Measurements from ENCODE around the gene BEST1. TPM values are rescaled to one million over a fixed set of nuclear protein-coding genes. Genes with fewer than 3 reads are reported as not detected.
A peak's percentile ranks its signal among the peaks of the same experiment; 100 is the strongest.

BEST1 gene
- total RNA-seq, 5 donors from 2014 or later (not counting 1 experiment from before 2014, with no cell fraction given), result 0.07 to 0.23 (median 0.13) TPM; not detected in 2

DNA sequence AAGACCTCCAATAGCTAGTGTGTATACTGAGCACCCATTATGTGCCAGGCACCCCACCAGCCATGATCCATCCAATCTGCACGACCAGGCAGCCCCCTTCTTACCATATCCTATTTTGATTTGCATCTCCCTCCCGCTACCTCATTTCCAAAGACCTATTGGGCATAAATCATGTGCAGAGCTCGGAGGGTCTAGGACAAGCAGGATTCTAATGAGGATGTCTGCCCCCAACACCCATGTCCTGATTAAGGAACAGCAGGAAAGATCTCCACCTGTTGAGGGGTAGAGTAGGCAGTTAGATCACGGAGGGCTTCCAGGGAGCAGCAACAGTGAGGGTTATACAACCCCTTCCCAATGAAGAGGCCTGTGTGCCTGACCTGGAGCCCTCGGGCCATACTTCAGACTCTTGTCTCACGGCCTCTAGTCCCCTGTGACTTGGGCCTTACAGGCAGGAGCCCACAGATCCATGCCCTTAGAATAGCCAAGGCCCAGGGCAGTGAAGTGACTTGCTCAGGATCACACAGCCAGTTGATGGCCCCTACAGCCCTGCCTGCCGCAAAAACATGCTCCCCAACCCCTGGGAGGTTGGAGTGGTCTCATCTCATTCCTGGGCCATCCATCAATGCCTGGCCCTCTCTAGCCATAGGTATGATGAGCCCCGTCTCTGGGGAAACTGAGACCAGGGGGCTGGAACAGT, 36.3 kb upstream of the BEST1 start:
- peaks cover 43 to 56% of the 10 kb centered on the region in 2 donors for H3K27me3 Mint-ChIP-seq
- 74% methylated on average over 3 of the region's 8 CpGs for WGBS (ENCODE audit: insufficient coverage)
- no peak overlapping the region for H3K4me3 ChIP-seq (ENCODE audit: control insufficient read depth in 1 of 2, extremely low read depth in 1 of 2, low read length in 1 of 2)
- CTCF ChIA-PET, result no interaction called here
- H3K36me3 ChIP-seq (ENCODE audit: control insufficient read depth in 2 of 2, extremely low read depth in 1 of 2, insufficient read depth in 1 of 2, low read length in 1 of 2), result no peaks in the 10 kb centered on the region
- H3K27me3 ChIP-seq (replicated peaks in 1 of 2; ENCODE audit: control insufficient read depth in 2 of 2, extremely low read depth in 1 of 2, insufficient read depth in 2 of 2, low read length in 1 of 2), result peaks cover 0 to 61% of the 10 kb centered on the region in 2 experiments
- no peak for DNase-seq
- no peaks in the 10 kb centered on the region for H3K9me3 Mint-ChIP-seq
- H3K27ac Mint-ChIP-seq, result no peak overlapping the region
- H3K9me3 ChIP-seq, result no peaks in the 10 kb centered on the region
- POLR2A ChIA-PET, result no interaction called here
- no peak overlapping the region for H3K4me3 Mint-ChIP-seq
- H3K4me1 Mint-ChIP-seq, result peaks cover 7 to 11% (median 9%) of the 10 kb centered on the region in 3 donors
- H3K36me3 Mint-ChIP-seq, result no peaks in the 10 kb centered on the region
- H3K4me1 ChIP-seq (ENCODE audit: control insufficient read depth in 1 of 2, extremely low read depth in 1 of 2, insufficient read depth in 2 of 2, low read length in 2 of 2), result peaks cover 0 to 8% of the 10 kb centered on the region in 2 experiments
- no peak for ATAC-seq (replicated peaks in 1 of 4)
- H3K27ac ChIP-seq (ENCODE audit: low read length), result no peak overlapping the region

DNA sequence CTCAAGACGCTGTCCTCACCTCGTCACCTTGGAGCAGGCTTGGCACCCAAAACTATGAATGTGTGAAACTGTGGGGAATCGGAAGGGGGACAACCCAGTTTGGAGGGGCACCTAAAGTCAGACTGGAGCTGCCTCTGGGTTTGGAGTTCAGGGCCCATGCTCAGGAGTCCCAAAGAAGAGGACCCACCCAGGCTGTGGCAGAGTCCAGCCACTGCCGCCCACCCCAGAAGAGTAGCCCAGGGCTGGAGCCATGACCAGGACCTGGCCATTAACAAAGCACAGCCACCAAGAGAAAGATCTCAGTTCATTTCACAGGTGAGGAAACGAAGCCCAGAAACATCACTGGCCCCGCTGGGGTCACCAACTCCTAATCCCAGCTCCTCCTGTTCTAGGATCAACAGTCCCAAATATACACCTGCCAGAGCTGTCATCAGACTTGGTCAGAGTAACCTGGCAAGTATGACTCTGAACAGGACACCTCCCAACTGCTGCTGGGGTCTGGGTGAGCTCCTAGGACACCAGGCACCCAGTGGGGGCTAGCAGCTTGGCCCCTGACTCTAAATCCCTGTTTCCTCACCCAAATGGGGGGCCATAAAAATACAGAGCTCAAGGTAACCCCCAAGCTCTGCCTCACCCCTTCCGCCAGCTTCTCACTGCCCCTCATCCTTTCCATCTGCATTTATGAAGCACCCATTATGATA, 35.5 kb upstream of the BEST1 start:
- Histone ChIP-seq H3K36me3 (ENCODE audit: control insufficient read depth in 2 of 2, extremely low read depth in 1 of 2, insufficient read depth in 1 of 2, low read length in 1 of 2) (no peaks in the 10 kb centered on the region), H3K9me3 (no peaks in the 10 kb centered on the region), H3K4me3 (ENCODE audit: control insufficient read depth in 1 of 2, extremely low read depth in 1 of 2, low read length in 1 of 2) (no peak overlapping the region), H3K4me1 (ENCODE audit: control insufficient read depth in 1 of 2, extremely low read depth in 1 of 2, insufficient read depth in 2 of 2, low read length in 2 of 2) (peaks cover 0 to 8% of the 10 kb centered on the region in 2 experiments), H3K27me3 (replicated peaks in 1 of 2; ENCODE audit: control insufficient read depth in 2 of 2, extremely low read depth in 1 of 2, insufficient read depth in 2 of 2, low read length in 1 of 2) (peaks cover 0 to 64% of the 10 kb centered on the region in 2 experiments), H3K27ac (ENCODE audit: low read length) (no peak overlapping the region)
- H3K27ac Mint-ChIP-seq, result no peak overlapping the region
- ChIA-PET POLR2A (interaction anchor here in 1 of 2 donors (0.6 kb wide), 1 partner anchor 8 kb away, joined by 5 read pairs; no protein-coding TSS in a partner anchor), CTCF (interaction anchor here (0.5 to 0.6 kb wide), 2 partner anchors 34 to 55 kb away, joined by 3 to 4 read pairs; no protein-coding TSS in a partner anchor)
- H3K4me3 Mint-ChIP-seq, result no peak overlapping the region
- DNase-seq (no peak), ATAC-seq (replicated peaks in 1 of 4) (no peak)
- no peaks in the 10 kb centered on the region for H3K9me3 Mint-ChIP-seq
- H3K27me3 Mint-ChIP-seq, result peaks cover 49 to 62% of the 10 kb centered on the region in 2 donors
- WGBS (ENCODE audit: insufficient coverage), result 76% methylated on average over 5 of the region's 7 CpGs
- H3K4me1 Mint-ChIP-seq, result peaks cover 7 to 11% (median 9%) of the 10 kb centered on the region in 3 donors
- no peaks in the 10 kb centered on the region for H3K36me3 Mint-ChIP-seq

DNA sequence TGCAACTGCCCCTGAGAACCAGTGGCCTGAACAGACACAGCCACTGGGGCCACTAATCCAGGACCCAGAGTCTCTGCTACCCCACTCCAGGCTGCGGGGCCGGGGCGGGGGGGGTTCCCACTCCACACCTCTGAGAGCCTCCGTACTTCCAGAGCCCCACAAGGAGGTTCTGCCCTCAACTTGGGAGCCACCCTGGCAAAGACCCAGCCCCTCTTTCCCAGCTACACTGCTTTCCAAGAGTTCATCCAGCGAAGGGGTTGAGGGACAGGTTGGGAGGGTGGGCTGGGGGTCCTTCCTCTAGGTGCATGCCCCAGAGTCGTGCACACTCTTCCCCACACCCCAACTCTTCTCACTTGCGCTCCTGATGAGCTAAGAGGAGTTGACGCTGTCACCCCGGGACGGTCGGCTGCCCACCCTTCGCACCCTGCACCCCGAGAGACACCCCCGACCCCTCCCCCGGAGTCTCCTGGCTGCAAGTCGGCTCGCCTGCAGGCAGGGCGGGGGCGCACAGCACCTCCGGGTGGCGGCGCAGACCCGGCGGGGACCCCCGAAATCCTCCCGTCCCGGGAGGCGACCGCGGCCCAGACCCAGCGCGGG, 33.3 kb upstream of the BEST1 start:
- H3K36me3 ChIP-seq (ENCODE audit: control insufficient read depth in 2 of 2, extremely low read depth in 1 of 2, insufficient read depth in 1 of 2, low read length in 1 of 2), result no peaks in the 10 kb centered on the region
- H3K4me1 ChIP-seq (ENCODE audit: control insufficient read depth in 1 of 2, extremely low read depth in 1 of 2, insufficient read depth in 2 of 2, low read length in 2 of 2), result peaks cover 0 to 8% of the 10 kb centered on the region in 2 experiments
- peak overlapping the region; percentile 49 to 60 (median 58) for H3K4me3 Mint-ChIP-seq
- H3K27ac Mint-ChIP-seq, result no peak overlapping the region
- no peaks in the 10 kb centered on the region for H3K36me3 Mint-ChIP-seq
- H3K27me3 Mint-ChIP-seq, result peaks cover 62 to 74% of the 10 kb centered on the region in 2 donors
- no peak overlapping the region for H3K27ac ChIP-seq (ENCODE audit: low read length)
- peaks cover 0 to 75% of the 10 kb centered on the region in 2 experiments for H3K27me3 ChIP-seq (replicated peaks in 1 of 2; ENCODE audit: control insufficient read depth in 2 of 2, extremely low read depth in 1 of 2, insufficient read depth in 2 of 2, low read length in 1 of 2)
- peaks cover 7 to 11% (median 9%) of the 10 kb centered on the region in 3 donors for H3K4me1 Mint-ChIP-seq
- ATAC-seq (replicated peaks in 1 of 4), result peak in 2 of 4 experiments; percentile 14 to 24
- POLR2A ChIA-PET, result interaction anchor here in 1 of 2 donors (0.5 to 0.6 kb wide), 3 partner anchors 11 to 198 kb away, joined by 3 to 7 read pairs (median 6); no protein-coding TSS in a partner anchor
- CTCF ChIA-PET, result no interaction called here
- H3K9me3 ChIP-seq, result no peaks in the 10 kb centered on the region
- H3K9me3 Mint-ChIP-seq, result no peaks in the 10 kb centered on the region
- no peak for DNase-seq
- WGBS (ENCODE audit: insufficient coverage), result 3% methylated on average over 26 of the region's 32 CpGs
- H3K4me3 ChIP-seq (ENCODE audit: control insufficient read depth in 1 of 2, extremely low read depth in 1 of 2, low read length in 1 of 2), result no peak overlapping the region

DNA sequence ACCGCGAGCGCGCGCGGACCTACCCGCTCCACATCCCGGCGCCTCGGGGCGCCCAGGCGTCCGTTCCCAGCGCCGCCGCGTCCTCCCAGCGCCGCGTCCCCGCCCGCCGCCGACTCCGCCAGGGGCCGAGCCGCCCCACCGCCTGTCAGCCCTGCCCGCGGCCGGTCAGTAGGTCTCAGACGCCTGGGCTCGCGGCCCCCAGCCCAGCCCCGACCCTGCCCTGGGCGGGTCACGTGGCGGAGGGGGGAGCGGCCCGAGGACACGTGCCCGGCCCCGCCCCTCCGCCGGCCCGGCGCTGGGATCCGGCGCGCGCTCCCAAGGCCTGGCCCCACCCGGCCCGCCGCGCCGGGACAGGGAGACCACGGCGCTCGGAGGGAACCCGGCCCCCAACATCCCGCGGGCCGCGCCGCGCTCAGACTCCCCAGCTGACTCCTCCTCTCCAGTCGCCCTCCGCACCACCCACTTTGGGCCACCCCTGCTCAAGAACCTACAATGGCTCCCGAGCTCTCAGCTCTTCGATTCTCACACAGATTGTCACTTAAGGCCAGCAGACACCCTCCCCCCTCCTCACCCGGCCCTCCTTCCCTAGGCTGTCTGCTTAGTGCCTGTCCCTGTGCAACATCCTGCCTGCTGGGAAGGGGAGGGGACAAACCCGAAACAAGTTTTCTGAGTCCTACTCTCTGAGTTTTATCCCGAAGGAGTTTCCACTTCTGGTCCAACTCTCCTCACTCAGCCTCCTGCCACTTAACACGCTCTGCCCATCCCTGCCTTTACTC, 32.6 kb upstream of the BEST1 start, which contains the start of gene RAB3IL1:
Gene RAB3IL1 (minus strand): TSS at position 233 of the 776 bp plus-strand sequence. CDS start 199 bp downstream, at position 34.
- Mint-ChIP-seq H3K9me3 (no peaks in the 10 kb centered on the region), H3K36me3 (no peaks in the 10 kb centered on the region), H3K27me3 (peaks cover 62 to 73% of the 10 kb centered on the region in 2 donors), H3K4me1 (peaks cover 7 to 11% (median 9%) of the 10 kb centered on the region in 3 donors), H3K4me3 (peak within 1 kb of the TSS; percentile 68 to 77 (median 70)), H3K27ac (peak within 1 kb of the TSS in 1 of 2 donors; percentile 83)
- WGBS (ENCODE audit: insufficient coverage), result 5% methylated on average over 71 of the region's 74 CpGs
- DNase-seq (peak in 1 of 35 experiments; percentile 10), ATAC-seq (replicated peaks in 1 of 4) (peak; percentile 22 to 61 (median 46))
- peaks cover 0 to 74% of the 10 kb centered on the region in 2 experiments for H3K27me3 ChIP-seq (replicated peaks in 1 of 2; ENCODE audit: control insufficient read depth in 2 of 2, extremely low read depth in 1 of 2, insufficient read depth in 2 of 2, low read length in 1 of 2)
- no peaks in the 10 kb centered on the region for H3K9me3 ChIP-seq
- H3K4me3 ChIP-seq (ENCODE audit: control insufficient read depth in 1 of 2, extremely low read depth in 1 of 2, low read length in 1 of 2), result peak within 1 kb of the TSS in 1 of 2 donors; percentile 17
- POLR2A ChIA-PET, result no interaction called here
- H3K27ac ChIP-seq (ENCODE audit: low read length), result no peak within 1 kb of the TSS
- CTCF ChIA-PET, result interaction anchor here in 1 of 2 donors (0.6 kb wide), 1 partner anchor 280 kb away, joined by 6 read pairs; no protein-coding TSS in a partner anchor
- peaks cover 0 to 8% of the 10 kb centered on the region in 2 experiments for H3K4me1 ChIP-seq (ENCODE audit: control insufficient read depth in 1 of 2, extremely low read depth in 1 of 2, insufficient read depth in 2 of 2, low read length in 2 of 2)
- no peaks in the 10 kb centered on the region for H3K36me3 ChIP-seq (ENCODE audit: control insufficient read depth in 2 of 2, extremely low read depth in 1 of 2, insufficient read depth in 1 of 2, low read length in 1 of 2)

DNA sequence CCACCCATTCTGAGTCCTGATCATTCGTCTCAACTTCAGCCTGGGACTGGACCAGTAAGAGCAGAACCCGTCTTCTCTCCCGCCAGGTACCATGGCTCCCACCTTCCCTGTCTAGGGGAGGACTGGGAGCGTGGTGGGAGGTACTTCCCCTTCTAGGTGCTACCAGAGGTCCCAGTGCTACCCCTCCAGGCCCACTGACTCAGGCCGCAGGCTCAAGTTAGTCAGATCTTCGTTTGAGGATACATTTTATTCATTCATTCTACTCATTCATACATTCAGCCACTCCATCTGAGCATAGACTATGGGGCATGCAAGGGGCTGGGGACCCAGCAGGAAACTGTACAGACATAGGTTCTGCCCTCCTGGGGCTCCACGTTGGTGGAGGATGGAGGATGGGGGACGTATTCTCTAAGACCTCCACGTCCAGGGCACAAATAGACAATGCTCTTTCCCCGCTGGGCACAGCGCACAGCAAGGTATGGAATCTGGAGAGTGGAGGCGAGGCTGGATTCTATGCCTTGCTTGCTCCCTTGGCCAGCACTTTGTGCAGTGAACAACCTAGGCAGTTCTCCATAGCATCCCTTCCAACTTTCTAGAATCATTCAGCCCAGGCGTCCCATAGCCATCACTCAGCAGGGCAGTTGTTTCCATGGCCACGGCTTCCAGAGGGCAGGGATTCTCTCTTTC, 31.8 kb upstream of the BEST1 start:
- peaks cover 60 to 69% of the 10 kb centered on the region in 2 donors for H3K27me3 Mint-ChIP-seq
- H3K36me3 Mint-ChIP-seq, result no peaks in the 10 kb centered on the region
- DNase-seq, result peak in 1 of 35 experiments; percentile 4
- no peak overlapping the region for H3K27ac ChIP-seq (ENCODE audit: low read length)
- peaks cover 0 to 73% of the 10 kb centered on the region in 2 experiments for H3K27me3 ChIP-seq (replicated peaks in 1 of 2; ENCODE audit: control insufficient read depth in 2 of 2, extremely low read depth in 1 of 2, insufficient read depth in 2 of 2, low read length in 1 of 2)
- H3K4me3 Mint-ChIP-seq, result peak overlapping the region; percentile 68 to 77 (median 70)
- H3K36me3 ChIP-seq (ENCODE audit: control insufficient read depth in 2 of 2, extremely low read depth in 1 of 2, insufficient read depth in 1 of 2, low read length in 1 of 2), result no peaks in the 10 kb centered on the region
- H3K9me3 ChIP-seq, result no peaks in the 10 kb centered on the region
- H3K4me1 Mint-ChIP-seq, result peaks cover 7 to 11% (median 9%) of the 10 kb centered on the region in 3 donors
- POLR2A ChIA-PET, result no interaction called here
- peaks cover 0 to 8% of the 10 kb centered on the region in 2 experiments for H3K4me1 ChIP-seq (ENCODE audit: control insufficient read depth in 1 of 2, extremely low read depth in 1 of 2, insufficient read depth in 2 of 2, low read length in 2 of 2)
- no peak for ATAC-seq (replicated peaks in 1 of 4)
- CTCF ChIA-PET, result no interaction called here
- 79% methylated on average over 11 of the region's 14 CpGs for WGBS (ENCODE audit: insufficient coverage)
- H3K4me3 ChIP-seq (ENCODE audit: control insufficient read depth in 1 of 2, extremely low read depth in 1 of 2, low read length in 1 of 2), result no peak overlapping the region
- H3K27ac Mint-ChIP-seq, result peak overlapping the region in 1 of 2 donors; percentile 83
- no peaks in the 10 kb centered on the region for H3K9me3 Mint-ChIP-seq
